Cardiac fibroblast (primary cell): ENCODE results near the gene RND1.
"Not testable (repeated sequence)": the region's sequence is repeated elsewhere in the genome, so short reads cannot be mapped to it uniquely, and the experiment has no call there.

Experiments used
- DNase-seq, 2 donors: peaks; one replicate each; pipeline versions ENCODE4 v3.0.0 to v3.0.0-alpha.2; 2010; ENCODE audit warnings: low read depth in 2 of 2
- H3K4me3 ChIP-seq, 2 donors: replicated peaks in 1 of 2; 1 replicate in 1 of 2; 2 replicates in 1 of 2; pipeline ENCODE4 v1.5.1; 2011; ENCODE audit warnings: low read depth in 2 of 2, low read length in 2 of 2, mild to moderate bottlenecking in 2 of 2, moderate library complexity in 1 of 2
- TF ChIP-seq, protein P1 (sequence below): IDR thresholded peaks from one replicate; pipeline ENCODE4 v1.5.1; 2011; ENCODE audit warnings: low read depth, mild to moderate bottlenecking, low read length, inconsistent platforms

The RND1 gene

DNA sequence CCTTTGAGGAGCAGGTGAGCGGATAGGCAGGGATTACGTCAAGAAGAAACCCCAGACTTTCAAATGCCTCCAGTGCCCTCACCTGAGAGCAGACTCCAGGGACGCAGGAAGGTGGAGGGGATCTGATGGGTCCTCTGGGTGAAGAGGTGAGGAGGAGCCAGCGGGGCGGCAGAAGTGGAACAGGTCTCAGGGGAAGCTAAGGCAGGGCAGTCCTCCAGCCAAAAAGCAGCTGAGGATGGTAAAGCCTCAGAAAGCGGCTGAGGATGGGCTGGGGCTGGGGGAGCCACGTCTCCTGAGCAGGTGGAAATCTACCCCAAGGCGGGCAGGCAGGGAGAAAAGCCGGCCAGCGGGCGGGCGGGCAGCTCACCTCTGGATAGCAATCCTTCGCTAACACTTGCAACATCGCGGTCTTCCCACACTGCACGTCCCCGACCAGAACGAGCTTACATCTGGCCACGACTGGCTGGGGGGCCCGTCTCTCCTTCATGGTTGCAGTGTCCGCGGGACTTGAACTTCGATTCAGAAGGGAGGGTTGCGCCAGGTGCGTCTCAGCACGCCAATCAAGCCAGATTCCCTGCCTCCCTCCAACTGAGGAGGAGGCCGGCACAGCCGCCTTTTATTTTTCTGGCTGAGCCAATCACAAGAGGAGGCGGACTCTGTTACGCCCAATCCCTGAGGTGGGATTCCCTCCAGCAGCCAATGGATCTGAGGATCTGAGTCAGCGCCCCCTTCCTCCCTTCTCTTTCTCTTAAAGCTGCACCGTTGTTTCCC is at the start of gene RND1:
TSS of gene RND1 (minus strand) at position 590 of the 771 bp plus-strand sequence. CDS start at position 487, 103 bp downstream.
- DNase-seq = peak; percentile 92 to 94
- TF ChIP-seq, protein P1, sequence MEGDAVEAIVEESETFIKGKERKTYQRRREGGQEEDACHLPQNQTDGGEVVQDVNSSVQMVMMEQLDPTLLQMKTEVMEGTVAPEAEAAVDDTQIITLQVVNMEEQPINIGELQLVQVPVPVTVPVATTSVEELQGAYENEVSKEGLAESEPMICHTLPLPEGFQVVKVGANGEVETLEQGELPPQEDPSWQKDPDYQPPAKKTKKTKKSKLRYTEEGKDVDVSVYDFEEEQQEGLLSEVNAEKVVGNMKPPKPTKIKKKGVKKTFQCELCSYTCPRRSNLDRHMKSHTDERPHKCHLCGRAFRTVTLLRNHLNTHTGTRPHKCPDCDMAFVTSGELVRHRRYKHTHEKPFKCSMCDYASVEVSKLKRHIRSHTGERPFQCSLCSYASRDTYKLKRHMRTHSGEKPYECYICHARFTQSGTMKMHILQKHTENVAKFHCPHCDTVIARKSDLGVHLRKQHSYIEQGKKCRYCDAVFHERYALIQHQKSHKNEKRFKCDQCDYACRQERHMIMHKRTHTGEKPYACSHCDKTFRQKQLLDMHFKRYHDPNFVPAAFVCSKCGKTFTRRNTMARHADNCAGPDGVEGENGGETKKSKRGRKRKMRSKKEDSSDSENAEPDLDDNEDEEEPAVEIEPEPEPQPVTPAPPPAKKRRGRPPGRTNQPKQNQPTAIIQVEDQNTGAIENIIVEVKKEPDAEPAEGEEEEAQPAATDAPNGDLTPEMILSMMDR = no peak
- peak within 1 kb of the TSS; percentile 59 to 66 for H3K4me3 ChIP-seq

DNA sequence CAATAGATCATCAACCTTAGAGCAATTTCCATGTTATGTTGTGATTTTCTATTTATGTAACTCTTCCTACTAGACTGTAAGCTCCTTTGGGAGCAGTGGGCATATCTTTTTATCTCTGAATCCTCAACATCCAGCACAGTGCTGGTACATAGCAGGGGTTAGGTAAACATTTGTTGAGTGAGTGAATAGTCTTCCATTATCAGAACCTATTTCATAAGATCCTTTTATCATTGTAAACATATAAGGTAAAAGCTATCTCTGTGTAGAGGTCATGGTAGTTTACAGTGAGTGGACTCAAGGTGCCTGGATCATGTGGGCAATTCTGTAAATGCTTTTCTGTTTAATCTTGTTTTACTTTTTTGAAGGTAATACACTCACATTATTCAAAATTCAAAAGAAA is 44.5 kb upstream of the RND1 start:
- DNase-seq = no peak
- TF ChIP-seq, protein P1 = no peak
- H3K4me3 ChIP-seq = no peak overlapping the region

GRCh38 chr12:48909698-48910097 is 44.0 kb upstream of the RND1 start:
- H3K4me3 ChIP-seq, DNase-seq: not testable (repeated sequence)

DNA sequence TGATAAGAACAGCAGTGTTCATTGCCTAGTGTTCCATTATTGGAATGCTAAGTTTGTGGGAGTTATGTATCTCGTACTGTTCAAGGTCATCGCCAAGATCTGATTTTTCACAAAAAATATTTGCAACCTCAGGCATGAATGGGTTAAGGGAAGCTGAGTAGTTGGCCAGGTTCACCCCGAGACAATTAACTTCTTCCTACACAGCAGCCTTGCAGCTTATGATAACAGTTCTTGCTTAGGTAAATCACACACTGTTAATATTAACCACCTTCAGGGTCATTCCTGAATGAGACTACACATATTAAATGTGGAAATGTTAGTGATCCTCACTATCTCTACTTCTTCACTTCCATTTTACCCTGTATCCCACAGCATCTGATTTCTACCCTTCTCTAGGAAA is 41.6 kb upstream of the RND1 start:
- no peak for DNase-seq
- H3K4me3 ChIP-seq = no peak overlapping the region
- TF ChIP-seq, protein P1 = no peak

- peak; percentile 85 to 89 for DNase-seq
- H3K4me3 ChIP-seq = peak overlapping the region; percentile 39 to 51
- TF ChIP-seq, protein P1 = peak; percentile 57
Measured at GRCh38 chr12:48903982-48904411, 38.3 kb upstream of the RND1 start.

DNA sequence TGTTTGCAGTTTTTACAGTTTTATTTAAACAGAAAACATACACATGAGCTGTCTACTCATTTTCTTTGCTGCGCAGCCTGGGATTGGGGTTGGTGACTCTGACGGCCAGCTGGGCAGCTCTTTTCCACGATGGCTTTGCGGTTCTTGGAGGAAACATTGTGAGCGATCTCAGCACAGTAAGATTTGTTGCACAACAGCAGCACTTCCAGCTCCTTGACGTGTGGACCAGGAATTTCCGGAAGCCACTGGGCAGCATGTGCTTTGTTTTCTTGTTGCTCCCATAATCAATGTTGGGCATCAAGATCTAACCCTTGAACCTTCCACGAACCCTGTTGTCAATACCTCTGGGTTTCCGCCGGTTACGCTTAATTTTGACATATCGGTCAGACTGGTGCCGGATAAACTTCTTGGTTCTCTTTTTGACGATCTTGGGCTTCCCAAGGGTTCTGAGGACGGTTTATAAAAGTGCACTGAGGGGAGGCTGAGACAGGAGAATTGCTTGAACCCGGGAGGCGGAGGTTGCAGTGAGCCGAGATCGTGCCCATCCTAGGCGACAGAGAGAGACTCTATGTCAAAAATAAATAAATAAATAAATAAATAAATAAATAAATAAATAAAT is 37.8 kb upstream of the RND1 start:
- TF ChIP-seq, protein P1 = no peak
- peak; percentile 69 to 81 for DNase-seq
- H3K4me3 ChIP-seq = peak overlapping the region in 1 of 2 donors; percentile 21

DNA sequence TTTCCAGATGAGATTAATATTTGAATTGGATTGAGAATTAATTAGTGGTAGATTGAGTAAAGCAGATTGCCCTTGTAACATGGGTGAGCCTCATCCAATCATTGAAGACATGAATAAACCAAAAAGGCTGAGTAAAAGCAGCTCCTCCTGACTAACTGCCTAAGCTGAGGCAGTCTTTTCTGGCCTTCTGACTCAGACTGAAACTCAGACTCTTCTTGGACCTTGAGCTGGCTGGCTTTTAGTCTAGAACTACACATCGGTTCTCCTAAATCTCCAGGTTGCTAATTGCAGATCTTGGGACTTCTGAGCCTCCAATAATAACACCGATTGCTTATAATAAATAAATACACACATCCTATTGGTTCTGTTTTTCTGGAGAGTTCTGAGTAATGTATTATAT is 35.6 kb upstream of the RND1 start:
- TF ChIP-seq, protein P1 = no peak
- H3K4me3 ChIP-seq = no peak overlapping the region
- peak in 1 of 2 donors; percentile 43 for DNase-seq
